ENCODE data around the gene COMT. TPM values are rescaled to one million over a fixed set of nuclear protein-coding genes. Genes with fewer than 3 reads are reported as not detected.

The COMT gene
- total and polyA plus RNA-seq, 9 of the 15 experiments (the other 6 are each of a cell fraction or from before 2014, with no cell fraction given), result 12.5 to 351 (median 155) TPM

DNA sequence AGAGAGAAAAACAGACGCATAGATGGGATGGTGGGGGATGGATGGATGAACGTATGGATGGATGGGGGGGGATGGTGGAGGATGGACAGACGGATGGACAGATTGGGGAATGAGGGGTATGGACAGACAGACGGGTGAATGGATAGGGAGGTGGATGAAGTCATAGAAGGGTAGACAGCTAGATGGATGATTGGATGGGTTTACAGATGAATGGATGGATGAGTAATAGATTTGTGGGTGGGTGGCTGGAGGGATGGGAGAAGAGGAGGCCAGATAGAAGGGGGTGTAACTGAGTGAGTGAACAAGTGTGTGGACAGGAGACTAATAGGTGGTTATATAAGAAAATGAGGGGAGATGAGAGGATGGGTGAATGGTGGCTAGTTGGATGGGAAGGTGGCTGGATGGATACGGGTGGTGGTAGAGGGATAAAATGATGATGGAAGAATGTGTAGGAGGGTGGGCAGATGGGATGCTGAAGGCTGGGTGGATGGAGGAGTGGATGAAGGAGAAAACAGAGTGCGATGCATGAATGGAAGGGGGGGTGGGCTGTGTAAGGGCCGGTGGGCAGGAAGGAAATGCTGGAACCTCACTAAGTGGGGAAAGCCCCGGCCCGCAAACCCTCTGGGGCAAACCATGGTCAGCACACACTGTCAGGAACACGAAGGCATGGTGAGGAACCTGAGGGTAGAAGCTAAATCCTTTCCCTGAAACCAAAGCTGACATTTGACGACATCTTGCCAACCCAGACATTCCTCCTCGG lies 53.5 kb downstream of the COMT start (continued):
- TF ChIP-seq ZBTB40 (IDR thresholded peaks at IDR 0.05) (no peak), ZBTB40 (CRISPR knock-in tag; IDR thresholded peaks at IDR 0.05) (no peak), ELF2 (CRISPR knock-in tag; IDR thresholded peaks at IDR 0.05) (no peak), BCL6 (CRISPR knock-in tag; IDR thresholded peaks at IDR 0.05) (no peak), CCNT2 (IDR thresholded peaks at IDR 0.05; ENCODE audit: borderline replicate concordance, extremely low read depth, insufficient read length, low read depth, low read length) (no peak), ZFP36 (IDR thresholded peaks at IDR 0.05; ENCODE audit: low read depth, low read length, partially characterized antibody) (no peak), ZBTB43 (CRISPR knock-in tag; IDR thresholded peaks at IDR 0.05) (no peak)
- TF ChIP-seq, protein P1, sequence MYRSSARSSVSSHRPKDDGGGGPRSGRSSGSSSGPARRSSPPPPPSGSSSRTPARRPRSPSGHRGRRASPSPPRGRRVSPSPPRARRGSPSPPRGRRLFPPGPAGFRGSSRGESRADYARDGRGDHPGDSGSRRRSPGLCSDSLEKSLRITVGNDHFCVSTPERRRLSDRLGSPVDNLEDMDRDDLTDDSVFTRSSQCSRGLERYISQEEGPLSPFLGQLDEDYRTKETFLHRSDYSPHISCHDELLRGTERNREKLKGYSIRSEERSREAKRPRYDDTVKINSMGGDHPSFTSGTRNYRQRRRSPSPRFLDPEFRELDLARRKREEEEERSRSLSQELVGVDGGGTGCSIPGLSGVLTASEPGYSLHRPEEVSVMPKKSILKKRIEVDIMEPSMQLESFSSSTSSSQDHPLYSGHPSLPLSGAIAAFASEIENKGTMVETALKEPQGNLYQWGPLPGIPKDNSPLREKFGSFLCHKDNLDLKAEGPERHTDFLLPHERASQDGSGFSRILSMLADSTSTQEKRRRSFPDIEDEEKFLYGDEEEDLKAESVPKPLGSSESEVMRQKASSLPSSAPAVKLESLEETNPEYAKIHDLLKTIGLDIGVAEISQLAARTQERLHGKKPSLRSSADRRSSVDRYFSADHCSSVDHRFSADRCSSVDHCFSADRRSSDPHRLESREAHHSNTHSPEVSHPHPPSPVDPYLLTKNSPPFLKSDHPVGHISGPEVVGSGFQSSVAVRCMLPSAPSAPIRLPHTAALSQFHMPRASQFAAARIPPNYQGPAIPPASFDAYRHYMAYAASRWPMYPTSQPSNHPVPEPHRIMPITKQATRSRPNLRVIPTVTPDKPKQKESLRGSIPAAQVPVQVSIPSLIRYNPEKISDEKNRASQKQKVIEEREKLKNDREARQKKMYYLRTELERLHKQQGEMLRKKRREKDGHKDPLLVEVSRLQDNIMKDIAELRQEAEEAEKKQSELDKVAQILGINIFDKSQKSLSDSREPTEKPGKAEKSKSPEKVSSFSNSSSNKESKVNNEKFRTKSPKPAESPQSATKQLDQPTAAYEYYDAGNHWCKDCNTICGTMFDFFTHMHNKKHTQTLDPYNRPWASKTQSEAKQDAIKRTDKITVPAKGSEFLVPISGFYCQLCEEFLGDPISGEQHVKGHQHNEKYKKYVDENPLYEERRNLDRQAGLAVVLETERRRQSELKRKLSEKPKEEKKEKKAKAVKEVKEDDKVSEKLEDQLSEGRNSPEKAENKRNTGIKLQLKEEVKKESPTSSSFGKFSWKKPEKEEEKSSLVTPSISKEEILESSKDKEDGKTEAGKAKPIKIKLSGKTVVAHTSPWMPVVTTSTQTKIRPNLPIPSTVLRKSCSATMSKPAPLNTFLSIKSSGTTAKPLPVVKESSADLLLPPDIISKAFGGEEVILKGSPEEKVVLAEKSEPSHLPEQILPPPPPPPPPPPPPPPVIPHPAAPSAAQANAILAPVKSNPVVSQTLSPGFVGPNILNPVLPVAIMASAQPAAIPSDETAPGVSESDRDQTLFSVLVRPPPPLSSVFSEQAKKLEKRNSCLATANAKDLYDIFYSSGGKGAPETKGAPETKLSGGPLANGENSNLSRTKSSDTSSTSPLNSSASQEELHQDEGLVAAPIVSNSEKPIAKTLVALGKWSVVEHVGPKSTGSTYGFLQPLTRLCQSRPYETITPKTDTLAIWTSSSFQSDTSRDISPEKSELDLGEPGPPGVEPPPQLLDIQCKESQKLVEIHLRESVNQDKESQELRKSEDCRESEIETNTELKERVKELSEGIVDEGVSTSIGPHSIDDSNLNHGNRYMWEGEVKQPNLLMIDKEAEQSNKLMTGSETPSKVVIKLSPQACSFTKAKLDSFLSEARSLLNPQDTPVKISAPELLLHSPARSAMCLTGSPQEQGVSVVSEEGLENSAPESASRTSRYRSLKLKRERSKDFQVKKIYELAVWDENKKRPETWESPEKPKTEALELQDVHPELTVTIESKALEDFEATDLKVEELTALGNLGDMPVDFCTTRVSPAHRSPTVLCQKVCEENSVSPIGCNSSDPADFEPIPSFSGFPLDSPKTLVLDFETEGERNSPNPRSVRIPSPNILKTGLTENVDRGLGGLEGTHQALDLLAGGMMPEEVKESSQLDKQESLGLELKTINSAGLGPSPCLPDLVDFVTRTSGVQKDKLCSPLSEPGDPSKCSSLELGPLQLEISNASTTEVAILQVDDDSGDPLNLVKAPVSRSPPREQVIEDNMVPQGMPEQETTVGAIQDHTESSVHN (IDR thresholded peaks at IDR 0.05; ENCODE audit: borderline replicate concordance in 1 of 2, low read depth in 1 of 2), result no peak
